Keratinocyte (primary cell): ENCODE data around the gene STK32B. TPM values are rescaled to one million over a fixed set of nuclear protein-coding genes. Genes with fewer than 3 reads are reported as not detected.

Experiments used
- DNase-seq: peaks from one replicate; pipeline ENCODE4 v3.0.0-alpha.2; 2011; ENCODE audit warnings: low read depth, missing footprints, low spot score
- FAIRE-seq: peaks from 2 replicates; lab custom pipeline; 2011; peaks lifted over from hg19 to GRCh38; lab: Jason Lieb, UNC
- H2AFZ ChIP-seq: 2 replicates; pipeline ENCODE4 v1.6.0; 2012; ENCODE audit warnings: low read length, control low read depth, inconsistent platforms; ENCODE audit not compliant: control insufficient read depth
- H3K27ac ChIP-seq: 2 replicates; pipeline ENCODE4 v1.5.1; 2011; ENCODE audit warnings: low read length; ENCODE audit not compliant: control insufficient read depth, insufficient read depth
- H3K27me3 ChIP-seq: 3 replicates; pipeline ENCODE4 v1.6.0; 2011; ENCODE audit warnings: low read length; ENCODE audit not compliant: control insufficient read depth, insufficient read depth; ENCODE audit errors: extremely low read depth
- H3K36me3 ChIP-seq, 2 experiments: 2 replicates in 1 of 2; 3 replicates in 1 of 2; pipeline ENCODE4 v1.5.1; 2011; ENCODE audit warnings: low read length in 2 of 2, mild to moderate bottlenecking in 1 of 2; ENCODE audit not compliant: control insufficient read depth in 2 of 2, insufficient read depth in 2 of 2; ENCODE audit errors: extremely low read depth in 1 of 2
- H3K4me1 ChIP-seq: 3 replicates; pipeline ENCODE4 v1.5.1; 2011; ENCODE audit warnings: low read length; ENCODE audit not compliant: control insufficient read depth, insufficient read depth; ENCODE audit errors: extremely low read depth
- H3K4me2 ChIP-seq: 3 replicates; pipeline ENCODE4 v1.6.0; 2011; ENCODE audit warnings: low read depth, low read length; ENCODE audit not compliant: control insufficient read depth, insufficient read depth; ENCODE audit errors: extremely low read depth
- H3K4me3 ChIP-seq, 3 experiments: fragments of 200-600 bp in 1 of 3; sonication (generic) in 1 of 3; 2 replicates in 2 of 3; 3 replicates in 1 of 3; pipeline ENCODE4 v1.5.1; 2011 to 2016; ENCODE audit warnings: low read length in 3 of 3, mild to moderate bottlenecking in 3 of 3, control low read depth in 2 of 3, inconsistent platforms in 1 of 3, low read depth in 1 of 3, mixed read lengths in 1 of 3, mixed run types in 1 of 3, moderate library complexity in 1 of 3; ENCODE audit not compliant: control insufficient read depth in 2 of 3, insufficient read depth in 2 of 3; ENCODE audit errors: extremely low read depth in 1 of 3
- H3K79me2 ChIP-seq: 2 replicates; pipeline ENCODE4 v1.6.0; 2012; ENCODE audit warnings: low read length; ENCODE audit not compliant: control insufficient read depth, insufficient read depth
- H3K9ac ChIP-seq: 3 replicates; pipeline ENCODE4 v1.6.0; 2011; ENCODE audit warnings: low read length; ENCODE audit not compliant: control insufficient read depth, insufficient read depth; ENCODE audit errors: extremely low read depth
- H3K9me1 ChIP-seq: 3 replicates; pipeline ENCODE4 v1.6.0; 2011; ENCODE audit warnings: low read length; ENCODE audit not compliant: control insufficient read depth, insufficient read depth; ENCODE audit errors: extremely low read depth
- H3K9me3 ChIP-seq: 2 replicates; pipeline ENCODE4 v1.5.1; 2012; ENCODE audit warnings: low read depth, low read length; ENCODE audit not compliant: control insufficient read depth
- H4K20me1 ChIP-seq: 3 replicates; pipeline ENCODE4 v1.6.0; 2011; ENCODE audit warnings: low read length; ENCODE audit not compliant: control insufficient read depth, insufficient read depth; ENCODE audit errors: extremely low read depth
- CTCF ChIP-seq, 3 experiments: IDR thresholded peaks in 1 of 3; conservative IDR thresholded peaks in 1 of 3; optimal IDR thresholded peaks in 1 of 3; 2 replicates in 2 of 3; 3 replicates in 1 of 3; pipeline versions ENCODE3 to v1.5.1; 2011; ENCODE audit warnings: low read length in 3 of 3, mild to moderate bottlenecking in 3 of 3, moderate library complexity in 2 of 3, control low read depth in 1 of 3, inconsistent platforms in 1 of 3; ENCODE audit not compliant: insufficient read depth in 2 of 3; ENCODE audit errors: extremely low read depth in 1 of 3
- EZH2 ChIP-seq: IDR thresholded peaks from one replicate; pipeline ENCODE4 v1.6.1; 2012; ENCODE audit warnings: inconsistent platforms, mild to moderate bottlenecking, low read length, moderate library complexity
- dilution Hi-C: fragments of 300-500 bp; cut with MboI; formaldehyde crosslinking; loops from one replicate; pipeline ENCODE4 v1.7.0; 2020; ENCODE audit warnings: low sequenced_read_pairs; ENCODE audit not compliant: extremely low pct_ligation_motif_present
- polyA plus RNA-seq, 5 experiments: library from polyadenylated mRNA; depleted of rRNA in 3 of 5; stranded (reverse) in 3 of 5; stranded (forward) in 1 of 5; unstranded in 1 of 5; fragments of >200 nt; gene quantifications; 1 replicate in 1 of 5; 2 replicates in 3 of 5; 3 replicates in 1 of 5; pipeline versions ENCODE4 v1.2.1 to v1.2.3, GENCODE V29; 2011 to 2012; ENCODE audit warnings: missing spikeins in 2 of 5, low read depth in 1 of 5, low replicate concordance in 1 of 5

Gene STK32B
- polyA plus RNA-seq, 1 donor (not counting 4 experiments of a cell fraction or from before 2014, with no cell fraction given), result 3.4 TPM

GRCh38 chr4:5125321-5125720, 74.0 kb downstream of the STK32B start:
- DNase-seq, result no peak
- Histone ChIP-seq H3K9me1 (no peaks in the 10 kb centered on the region), H2AFZ (no peak overlapping the region), H3K4me2 (no peak overlapping the region), H3K9me3 (no peaks in the 10 kb centered on the region), H3K27ac (no peak overlapping the region), H3K9ac (no peak overlapping the region), H3K79me2 (no peaks in the 10 kb centered on the region), H3K4me3 (no peak overlapping the region), H4K20me1 (no peaks in the 10 kb centered on the region), H3K27me3 (no peaks in the 10 kb centered on the region), H3K36me3 (no peaks in the 10 kb centered on the region), H3K4me1 (no peaks in the 10 kb centered on the region)
- dilution Hi-C loops, result no loop called here
- TF ChIP-seq CTCF (optimal IDR thresholded peaks at IDR 0.05 in 1 of 3, IDR thresholded peaks at IDR 0.05 in 1 of 3, conservative IDR thresholded peaks at IDR 0.05 in 1 of 3; ENCODE audit: extremely low read depth in 1 of 3, insufficient read depth in 2 of 3, low read length in 3 of 3) (no peak), EZH2 (no peak)
- no peak for FAIRE-seq

GRCh38 chr4:5126231-5126630, 75.0 kb downstream of the STK32B start:
- no peak for DNase-seq
- no peak overlapping the region for H3K4me2 ChIP-seq
- no peaks in the 10 kb centered on the region for H3K36me3 ChIP-seq
- no peak overlapping the region for H3K9ac ChIP-seq
- no peaks in the 10 kb centered on the region for H3K9me3 ChIP-seq
- no peak overlapping the region for H3K27ac ChIP-seq
- H3K9me1 ChIP-seq, result no peaks in the 10 kb centered on the region
- TF ChIP-seq EZH2 (no peak), CTCF (optimal IDR thresholded peaks at IDR 0.05 in 1 of 3, IDR thresholded peaks at IDR 0.05 in 1 of 3, conservative IDR thresholded peaks at IDR 0.05 in 1 of 3; ENCODE audit: extremely low read depth in 1 of 3, insufficient read depth in 2 of 3, low read length in 3 of 3) (no peak)
- no peak for FAIRE-seq
- H3K27me3 ChIP-seq, result no peaks in the 10 kb centered on the region
- dilution Hi-C loops, result no loop called here
- no peak overlapping the region for H2AFZ ChIP-seq
- H4K20me1 ChIP-seq, result no peaks in the 10 kb centered on the region
- H3K4me1 ChIP-seq, result no peaks in the 10 kb centered on the region
- H3K79me2 ChIP-seq, result no peaks in the 10 kb centered on the region
- no peak overlapping the region for H3K4me3 ChIP-seq
